HAP-1 (cell line): ENCODE results near the gene KCNN3.

Source experiments
- DNase-seq, 2 experiments: peaks; one replicate each; pipeline ENCODE4 v3.0.0-alpha.2; 2016 to 2020; ENCODE audit warnings: low spot score in 2 of 2
- H3K27me3 ChIP-seq: fragments of 250-450 bp; sonication (Bioruptor Pico); 2 replicates; pipeline ENCODE4 v1.5.1; 2020; ENCODE audit warnings: low read depth, mild to moderate bottlenecking, moderate library complexity
- H3K36me3 ChIP-seq: fragments of 250-450 bp; sonication (Bioruptor Pico); replicated peaks from 2 replicates; pipeline ENCODE4 v1.5.1; 2020; ENCODE audit warnings: mild to moderate bottlenecking
- H3K4me1 ChIP-seq: fragments of 250-450 bp; sonication (Bioruptor Pico); 2 replicates; pipeline ENCODE4 v1.5.1; 2020; ENCODE audit warnings: mild to moderate bottlenecking
- H3K4me3 ChIP-seq: fragments of 250-450 bp; sonication (Bioruptor Pico); 2 replicates; pipeline ENCODE4 v1.5.1; 2020; ENCODE audit warnings: mild to moderate bottlenecking, moderate library complexity
- H3K9me3 ChIP-seq: fragments of 250-450 bp; sonication (Bioruptor Pico); 2 replicates; pipeline ENCODE4 v1.5.1; 2020; ENCODE audit warnings: mild to moderate bottlenecking, moderate library complexity
- in situ Hi-C: fragments of 300-500 bp; cut with MboI; formaldehyde crosslinking; loops from 3 replicates; pipeline ENCODE4 v1.14.3; 2020; ENCODE audit warnings: low sequenced_read_pairs, inconsistent platforms, mixed read lengths

The KCNN3 gene

GRCh38 chr1:154837034-154837671, 32.9 kb downstream of the KCNN3 start:
- no peak for DNase-seq
- no peaks in the 10 kb centered on the region for H3K9me3 ChIP-seq
- H3K4me1 ChIP-seq, result no peaks in the 10 kb centered on the region
- in situ Hi-C loops, result no loop called here
- H3K36me3 ChIP-seq, result no peaks in the 10 kb centered on the region
- H3K4me3 ChIP-seq, result no peak overlapping the region
- H3K27me3 ChIP-seq, result no peaks in the 10 kb centered on the region

GRCh38 chr1:154835531-154836324, 34.4 kb downstream of the KCNN3 start:
- no peaks in the 10 kb centered on the region for H3K4me1 ChIP-seq
- no peaks in the 10 kb centered on the region for H3K36me3 ChIP-seq
- no peak overlapping the region for H3K4me3 ChIP-seq
- in situ Hi-C loops, result no loop called here
- H3K27me3 ChIP-seq, result no peaks in the 10 kb centered on the region
- DNase-seq, result no peak
- H3K9me3 ChIP-seq, result no peaks in the 10 kb centered on the region

GRCh38 chr1:154833841-154834240, 36.2 kb downstream of the KCNN3 start:
- DNase-seq, result no peak
- Histone ChIP-seq H3K4me1 (no peaks in the 10 kb centered on the region), H3K4me3 (no peak overlapping the region), H3K36me3 (no peaks in the 10 kb centered on the region), H3K9me3 (no peaks in the 10 kb centered on the region), H3K27me3 (no peaks in the 10 kb centered on the region)
- in situ Hi-C loops, result no loop called here

GRCh38 chr1:154833209-154833608, 36.9 kb downstream of the KCNN3 start:
- Histone ChIP-seq H3K27me3 (no peaks in the 10 kb centered on the region), H3K4me3 (no peak overlapping the region), H3K36me3 (no peaks in the 10 kb centered on the region), H3K4me1 (no peaks in the 10 kb centered on the region), H3K9me3 (no peaks in the 10 kb centered on the region)
- in situ Hi-C loops, result no loop called here
- no peak for DNase-seq

GRCh38 chr1:154832384-154832783, 37.7 kb downstream of the KCNN3 start:
- Histone ChIP-seq H3K27me3 (no peaks in the 10 kb centered on the region), H3K4me3 (no peak overlapping the region), H3K36me3 (no peaks in the 10 kb centered on the region), H3K4me1 (no peaks in the 10 kb centered on the region), H3K9me3 (no peaks in the 10 kb centered on the region)
- in situ Hi-C loops, result no loop called here
- no peak for DNase-seq

- in situ Hi-C loops, result no loop called here
- no peaks in the 10 kb centered on the region for H3K27me3 ChIP-seq
- H3K4me1 ChIP-seq, result no peaks in the 10 kb centered on the region
These were observed 38.6 kb downstream of the KCNN3 start for GRCh38 chr1:154831462-154831861.

GRCh38 chr1:154829062-154829461, 41.0 kb downstream of the KCNN3 start:
- Histone ChIP-seq H3K4me1 (no peaks in the 10 kb centered on the region), H3K9me3 (no peaks in the 10 kb centered on the region), H3K4me3 (no peak overlapping the region), H3K36me3 (no peaks in the 10 kb centered on the region), H3K27me3 (no peaks in the 10 kb centered on the region)
- in situ Hi-C loops, result no loop called here
- DNase-seq, result no peak

More at GRCh38 chr1:154831462-154831861, 38.6 kb downstream of the KCNN3 start:
- Histone ChIP-seq H3K36me3 (no peaks in the 10 kb centered on the region), H3K4me3 (no peak overlapping the region), H3K9me3 (no peaks in the 10 kb centered on the region)
- DNase-seq, result no peak

- H3K27me3 ChIP-seq, result no peaks in the 10 kb centered on the region
- DNase-seq, result no peak
- H3K36me3 ChIP-seq, result no peaks in the 10 kb centered on the region
- H3K9me3 ChIP-seq, result no peaks in the 10 kb centered on the region
- H3K4me3 ChIP-seq, result no peak overlapping the region
- no peaks in the 10 kb centered on the region for H3K4me1 ChIP-seq
- in situ Hi-C loops, result no loop called here
These were observed 45.7 kb downstream of the KCNN3 start for GRCh38 chr1:154824179-154825000.

GRCh38 chr1:154822717-154823116, 47.4 kb downstream of the KCNN3 start:
- no peak overlapping the region for H3K4me3 ChIP-seq
- no peaks in the 10 kb centered on the region for H3K9me3 ChIP-seq
- no peaks in the 10 kb centered on the region for H3K36me3 ChIP-seq
- H3K4me1 ChIP-seq, result no peaks in the 10 kb centered on the region
- H3K27me3 ChIP-seq, result no peaks in the 10 kb centered on the region
- no peak for DNase-seq
- in situ Hi-C loops, result no loop called here

- Histone ChIP-seq H3K27me3 (no peaks in the 10 kb centered on the region), H3K4me1 (no peaks in the 10 kb centered on the region), H3K36me3 (no peaks in the 10 kb centered on the region), H3K4me3 (no peak overlapping the region), H3K9me3 (no peaks in the 10 kb centered on the region)
- in situ Hi-C loops, result no loop called here
- DNase-seq, result no peak
These were observed 47.8 kb downstream of the KCNN3 start for GRCh38 chr1:154822233-154822632.

- in situ Hi-C loops, result no loop called here
- H3K4me1 ChIP-seq, result no peaks in the 10 kb centered on the region
- no peaks in the 10 kb centered on the region for H3K36me3 ChIP-seq
- H3K9me3 ChIP-seq, result no peaks in the 10 kb centered on the region
- DNase-seq, result no peak
- H3K27me3 ChIP-seq, result no peaks in the 10 kb centered on the region
- no peak overlapping the region for H3K4me3 ChIP-seq
These were observed 49.0 kb downstream of the KCNN3 start for GRCh38 chr1:154821083-154821482.

- DNase-seq, result no peak
- Histone ChIP-seq H3K4me1 (no peaks in the 10 kb centered on the region), H3K36me3 (no peaks in the 10 kb centered on the region), H3K27me3 (no peaks in the 10 kb centered on the region), H3K9me3 (no peaks in the 10 kb centered on the region), H3K4me3 (no peak overlapping the region)
- in situ Hi-C loops, result no loop called here
These were observed 49.4 kb downstream of the KCNN3 start for GRCh38 chr1:154820646-154821045.

- Histone ChIP-seq H3K4me1 (no peaks in the 10 kb centered on the region), H3K4me3 (no peak overlapping the region), H3K9me3 (no peaks in the 10 kb centered on the region), H3K27me3 (no peaks in the 10 kb centered on the region), H3K36me3 (no peaks in the 10 kb centered on the region)
- in situ Hi-C loops, result no loop called here
- DNase-seq, result peak in 1 of 2 experiments; percentile 48
These were observed 50.2 kb downstream of the KCNN3 start for GRCh38 chr1:154819628-154820590.
